ENCODE results near the gene SMIM9. TPM values are rescaled to one million over a fixed set of nuclear protein-coding genes. Genes with fewer than 3 reads are reported as not detected.

The SMIM9 gene
- total and polyA plus RNA-seq, 9 of the 15 experiments (the other 6 are each of a cell fraction or from before 2014, with no cell fraction given) = 0.08 TPM; not detected in 8

DNA sequence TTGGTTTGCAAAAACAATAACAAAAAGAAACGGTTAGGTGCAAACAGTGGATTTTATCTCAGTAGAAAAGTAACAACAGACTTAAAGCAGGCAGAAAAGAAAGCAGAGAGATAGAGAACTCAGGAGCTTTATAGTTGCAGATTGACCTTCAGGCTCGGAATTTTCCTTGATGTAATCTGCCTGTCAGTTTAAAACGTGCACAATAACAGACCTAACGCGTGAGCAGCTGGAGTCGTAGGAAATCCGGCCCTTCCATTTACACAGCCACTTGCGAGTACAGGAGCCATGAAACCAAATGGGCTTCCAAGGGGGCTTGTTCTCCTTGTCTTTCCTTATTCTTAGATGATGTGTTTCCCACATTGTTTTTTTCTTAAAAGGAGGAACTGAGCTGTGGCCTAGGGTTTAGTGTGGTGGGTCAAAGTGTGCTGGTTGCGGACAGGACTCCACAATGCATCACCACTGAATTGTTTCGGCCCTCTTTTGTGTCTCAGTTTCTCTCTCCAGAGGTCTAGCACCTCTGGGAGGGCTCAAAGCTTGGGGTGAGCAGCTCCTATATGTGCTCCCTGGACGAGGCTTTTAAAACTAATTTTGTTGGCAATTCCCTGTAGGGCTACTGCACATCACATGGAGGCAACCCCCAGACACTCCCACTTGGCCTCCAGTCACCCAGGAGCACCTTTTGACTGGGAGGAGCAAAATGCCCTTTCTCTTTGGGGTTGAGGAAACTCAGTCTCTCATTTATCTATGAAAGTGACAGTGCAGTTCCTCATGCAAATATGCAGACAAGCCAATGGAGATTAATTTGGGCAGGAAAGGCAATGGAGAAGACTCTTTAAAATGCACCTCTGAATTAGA lies 15.3 kb downstream of the SMIM9 start (continued):
- TF ChIP-seq, protein P1, sequence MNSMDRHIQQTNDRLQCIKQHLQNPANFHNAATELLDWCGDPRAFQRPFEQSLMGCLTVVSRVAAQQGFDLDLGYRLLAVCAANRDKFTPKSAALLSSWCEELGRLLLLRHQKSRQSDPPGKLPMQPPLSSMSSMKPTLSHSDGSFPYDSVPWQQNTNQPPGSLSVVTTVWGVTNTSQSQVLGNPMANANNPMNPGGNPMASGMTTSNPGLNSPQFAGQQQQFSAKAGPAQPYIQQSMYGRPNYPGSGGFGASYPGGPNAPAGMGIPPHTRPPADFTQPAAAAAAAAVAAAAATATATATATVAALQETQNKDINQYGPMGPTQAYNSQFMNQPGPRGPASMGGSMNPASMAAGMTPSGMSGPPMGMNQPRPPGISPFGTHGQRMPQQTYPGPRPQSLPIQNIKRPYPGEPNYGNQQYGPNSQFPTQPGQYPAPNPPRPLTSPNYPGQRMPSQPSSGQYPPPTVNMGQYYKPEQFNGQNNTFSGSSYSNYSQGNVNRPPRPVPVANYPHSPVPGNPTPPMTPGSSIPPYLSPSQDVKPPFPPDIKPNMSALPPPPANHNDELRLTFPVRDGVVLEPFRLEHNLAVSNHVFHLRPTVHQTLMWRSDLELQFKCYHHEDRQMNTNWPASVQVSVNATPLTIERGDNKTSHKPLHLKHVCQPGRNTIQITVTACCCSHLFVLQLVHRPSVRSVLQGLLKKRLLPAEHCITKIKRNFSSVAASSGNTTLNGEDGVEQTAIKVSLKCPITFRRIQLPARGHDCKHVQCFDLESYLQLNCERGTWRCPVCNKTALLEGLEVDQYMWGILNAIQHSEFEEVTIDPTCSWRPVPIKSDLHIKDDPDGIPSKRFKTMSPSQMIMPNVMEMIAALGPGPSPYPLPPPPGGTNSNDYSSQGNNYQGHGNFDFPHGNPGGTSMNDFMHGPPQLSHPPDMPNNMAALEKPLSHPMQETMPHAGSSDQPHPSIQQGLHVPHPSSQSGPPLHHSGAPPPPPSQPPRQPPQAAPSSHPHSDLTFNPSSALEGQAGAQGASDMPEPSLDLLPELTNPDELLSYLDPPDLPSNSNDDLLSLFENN (IDR thresholded peaks at IDR 0.05; ENCODE audit: low read depth in 2 of 2, low read length in 2 of 2) = no peak
- TF ChIP-seq THRAP3 (IDR thresholded peaks at IDR 0.05; ENCODE audit: borderline replicate concordance) = no peak
- TF ChIP-seq TFAP4 (CRISPR knock-in tag; IDR thresholded peaks at IDR 0.05; ENCODE audit: borderline replicate concordance) = peak; percentile 37
- no peak for TF ChIP-seq ZNF253 (CRISPR knock-in tag; conservative IDR thresholded peaks at IDR 0.05)
- no peak for TF ChIP-seq PRDM10 (IDR thresholded peaks at IDR 0.05; ENCODE audit: partially characterized antibody)
- no peak for TF ChIP-seq KAT2B (IDR thresholded peaks at IDR 0.05; ENCODE audit: low read depth, low read length)
- peak; percentile 26; the same call in 1 of the 2 replicates for TF ChIP-seq MBD2 (IDR thresholded peaks at IDR 0.05; ENCODE audit: borderline replicate concordance, low read depth)
- no peak for TF ChIP-seq HDAC6 (IDR thresholded peaks at IDR 0.05; ENCODE audit: low read depth, low read length)
- no peak for TF ChIP-seq ZNF311 (CRISPR knock-in tag; IDR thresholded peaks at IDR 0.05)
- peak; percentile 92 for TF ChIP-seq ESRRA (IDR thresholded peaks at IDR 0.05; ENCODE audit: borderline replicate concordance, low read depth)
- no peak for TF ChIP-seq ZNF121 (CRISPR knock-in tag; conservative IDR thresholded peaks at IDR 0.05)
- TF ChIP-seq MED1 (CRISPR knock-in tag; IDR thresholded peaks at IDR 0.05; ENCODE audit: borderline replicate concordance) = no peak
- no peak for TF ChIP-seq KLF1 (tag; IDR thresholded peaks at IDR 0.05)
- TF ChIP-seq NR2C2 (CRISPR knock-in tag; IDR thresholded peaks at IDR 0.05) = no peak
- peak; percentile 84 for TF ChIP-seq NR2C2 (tag; IDR thresholded peaks at IDR 0.05)
- no peak for TF ChIP-seq COPS2 (conservative IDR thresholded peaks at IDR 0.05)
- no peak for TF ChIP-seq ILF3 (IDR thresholded peaks at IDR 0.05; ENCODE audit: borderline replicate concordance)
- TF ChIP-seq, protein P2, sequence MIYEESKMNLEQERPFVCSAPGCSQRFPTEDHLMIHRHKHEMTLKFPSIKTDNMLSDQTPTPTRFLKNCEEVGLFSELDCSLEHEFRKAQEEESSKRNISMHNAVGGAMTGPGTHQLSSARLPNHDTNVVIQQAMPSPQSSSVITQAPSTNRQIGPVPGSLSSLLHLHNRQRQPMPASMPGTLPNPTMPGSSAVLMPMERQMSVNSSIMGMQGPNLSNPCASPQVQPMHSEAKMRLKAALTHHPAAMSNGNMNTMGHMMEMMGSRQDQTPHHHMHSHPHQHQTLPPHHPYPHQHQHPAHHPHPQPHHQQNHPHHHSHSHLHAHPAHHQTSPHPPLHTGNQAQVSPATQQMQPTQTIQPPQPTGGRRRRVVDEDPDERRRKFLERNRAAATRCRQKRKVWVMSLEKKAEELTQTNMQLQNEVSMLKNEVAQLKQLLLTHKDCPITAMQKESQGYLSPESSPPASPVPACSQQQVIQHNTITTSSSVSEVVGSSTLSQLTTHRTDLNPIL (CRISPR knock-in tag; IDR thresholded peaks at IDR 0.05) = no peak

Data from K562 (cell line).